Epithelial cell of esophagus (primary cell): Measurements from ENCODE around the gene TPCN2.

ENCODE experiments used
- DNase-seq: peaks from one replicate; pipeline ENCODE4 v3.0.0; 2010; ENCODE audit warnings: low read depth
- H3K4me3 ChIP-seq: 2 replicates; pipeline ENCODE4 v1.5.1; 2011; ENCODE audit warnings: mild to moderate bottlenecking, low read length, control low read depth
- TF ChIP-seq, protein P1 (sequence below): IDR thresholded peaks from 2 replicates; pipeline ENCODE4 v1.5.1; 2011; ENCODE audit warnings: low read depth, mild to moderate bottlenecking, low read length, control low read depth, inconsistent platforms; ENCODE audit not compliant: insufficient read depth; ENCODE audit errors: missing control alignments

Gene TPCN2

DNA sequence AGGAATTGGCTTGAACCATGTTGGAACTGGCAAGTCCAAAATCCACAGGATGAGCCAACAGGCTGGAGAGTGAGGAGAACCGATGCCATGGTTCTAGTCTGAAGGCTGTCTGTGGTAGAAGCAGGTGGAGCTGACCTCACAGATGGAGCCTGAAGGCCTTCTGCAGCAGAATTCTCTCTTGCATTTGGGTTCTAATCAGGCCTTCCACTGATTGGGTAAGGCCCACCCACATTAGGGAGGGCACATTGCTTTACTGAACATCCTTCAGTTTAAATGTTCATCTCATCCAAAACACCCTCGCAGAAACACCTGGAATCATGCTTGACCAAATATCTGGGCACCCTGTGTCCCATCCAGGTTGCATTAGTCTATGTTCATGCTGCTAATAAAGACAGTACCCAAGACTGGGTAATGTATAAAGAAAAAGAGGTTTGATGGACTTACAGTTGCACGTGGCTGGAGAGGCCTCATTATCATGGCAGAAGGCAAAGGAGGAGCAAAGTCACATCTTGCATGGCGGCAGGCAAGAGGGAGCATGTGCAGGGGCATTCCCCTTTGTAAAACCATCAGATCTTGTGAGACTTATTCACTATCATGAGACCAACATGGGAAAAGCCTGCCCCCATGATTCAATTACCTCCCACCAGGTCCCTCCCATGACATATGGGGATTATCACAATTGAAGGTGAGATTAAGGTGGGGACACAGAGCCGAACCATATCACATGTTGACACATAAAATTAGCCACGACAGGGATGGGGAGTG is 122.9 kb downstream of the TPCN2 start:
- no peak for DNase-seq
- TF ChIP-seq, protein P1, sequence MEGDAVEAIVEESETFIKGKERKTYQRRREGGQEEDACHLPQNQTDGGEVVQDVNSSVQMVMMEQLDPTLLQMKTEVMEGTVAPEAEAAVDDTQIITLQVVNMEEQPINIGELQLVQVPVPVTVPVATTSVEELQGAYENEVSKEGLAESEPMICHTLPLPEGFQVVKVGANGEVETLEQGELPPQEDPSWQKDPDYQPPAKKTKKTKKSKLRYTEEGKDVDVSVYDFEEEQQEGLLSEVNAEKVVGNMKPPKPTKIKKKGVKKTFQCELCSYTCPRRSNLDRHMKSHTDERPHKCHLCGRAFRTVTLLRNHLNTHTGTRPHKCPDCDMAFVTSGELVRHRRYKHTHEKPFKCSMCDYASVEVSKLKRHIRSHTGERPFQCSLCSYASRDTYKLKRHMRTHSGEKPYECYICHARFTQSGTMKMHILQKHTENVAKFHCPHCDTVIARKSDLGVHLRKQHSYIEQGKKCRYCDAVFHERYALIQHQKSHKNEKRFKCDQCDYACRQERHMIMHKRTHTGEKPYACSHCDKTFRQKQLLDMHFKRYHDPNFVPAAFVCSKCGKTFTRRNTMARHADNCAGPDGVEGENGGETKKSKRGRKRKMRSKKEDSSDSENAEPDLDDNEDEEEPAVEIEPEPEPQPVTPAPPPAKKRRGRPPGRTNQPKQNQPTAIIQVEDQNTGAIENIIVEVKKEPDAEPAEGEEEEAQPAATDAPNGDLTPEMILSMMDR: no peak

DNA sequence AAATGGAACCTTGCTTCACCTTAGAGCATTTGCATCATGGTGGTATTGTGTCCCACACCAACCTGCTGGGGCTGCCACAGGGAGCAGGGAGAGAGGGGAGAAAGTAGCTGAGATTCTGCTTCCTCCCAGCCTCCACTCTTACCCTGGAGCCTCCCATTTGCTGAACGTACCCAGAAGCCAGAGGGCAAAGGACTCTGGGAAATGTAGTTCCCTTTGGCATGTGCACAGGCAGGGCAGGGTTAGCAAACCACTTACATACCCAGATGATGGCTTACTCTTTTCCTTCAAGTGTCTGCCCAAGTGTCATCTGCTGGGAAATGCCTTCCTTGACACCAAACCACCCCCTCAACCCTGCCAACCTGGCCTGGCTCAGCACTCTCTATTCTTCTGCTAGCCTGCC is 123.9 kb downstream of the TPCN2 start:
- TF ChIP-seq, protein P1: no peak
- H3K4me3 ChIP-seq: no peak overlapping the region
- DNase-seq: peak; percentile 45

More for the DNA sequence above, 122.9 kb downstream of the TPCN2 start:
- H3K4me3 ChIP-seq: no peak overlapping the region

DNA sequence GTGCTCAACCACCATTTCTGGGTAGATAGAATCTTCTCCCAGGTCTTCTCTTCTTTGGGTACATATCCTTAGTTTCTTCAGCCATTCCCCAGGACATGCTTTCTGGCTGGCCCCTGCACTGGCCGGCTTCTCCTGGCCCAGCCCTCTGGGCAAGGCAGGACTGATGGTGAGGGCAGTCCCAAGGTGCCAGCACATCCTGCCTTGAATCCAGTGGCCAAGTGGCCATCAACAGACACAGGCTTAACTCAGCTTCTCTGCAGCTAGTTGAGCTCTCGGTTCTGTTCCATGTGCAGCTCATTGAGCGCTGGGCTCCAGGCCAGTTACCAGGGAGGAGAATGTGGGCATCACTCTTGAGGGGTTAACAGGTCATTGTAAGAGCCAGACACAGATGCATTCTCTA is 124.6 kb downstream of the TPCN2 start:
- TF ChIP-seq, protein P1: no peak
- H3K4me3 ChIP-seq: no peak overlapping the region
- DNase-seq: no peak

DNA sequence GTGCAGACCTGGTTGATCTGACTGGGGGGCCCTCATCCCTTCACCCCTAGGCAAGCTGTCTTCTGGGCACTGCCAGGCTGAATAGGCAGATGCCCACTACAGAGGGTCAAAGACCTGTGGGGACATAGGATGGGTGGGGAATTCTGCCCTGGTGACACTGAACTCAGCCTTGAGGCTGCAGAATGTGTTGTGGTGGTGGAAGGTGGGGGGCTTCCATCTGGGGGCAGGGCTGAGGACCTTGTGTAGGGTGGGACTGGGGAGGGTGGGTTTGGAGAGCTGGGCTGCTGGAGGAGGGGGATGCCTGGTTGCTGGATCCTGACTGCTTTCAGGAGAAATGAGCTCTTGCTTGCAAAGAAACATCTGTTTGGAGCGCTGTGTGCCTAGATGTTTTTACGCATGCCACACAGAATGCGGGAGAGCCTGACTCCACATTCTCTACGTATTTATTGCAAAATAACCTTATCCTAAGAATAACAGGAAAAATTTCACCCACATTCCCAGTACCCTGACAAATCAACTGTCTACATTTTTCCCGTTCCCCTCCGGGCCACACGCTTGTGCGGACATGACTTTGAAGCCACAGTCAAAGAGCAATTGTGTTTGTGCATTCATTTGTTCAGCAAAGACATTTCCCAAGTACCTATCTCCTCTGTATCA is 125.3 kb downstream of the TPCN2 start:
- peak; percentile 95 for DNase-seq
- no peak overlapping the region for H3K4me3 ChIP-seq
- TF ChIP-seq, protein P1: no peak

DNA sequence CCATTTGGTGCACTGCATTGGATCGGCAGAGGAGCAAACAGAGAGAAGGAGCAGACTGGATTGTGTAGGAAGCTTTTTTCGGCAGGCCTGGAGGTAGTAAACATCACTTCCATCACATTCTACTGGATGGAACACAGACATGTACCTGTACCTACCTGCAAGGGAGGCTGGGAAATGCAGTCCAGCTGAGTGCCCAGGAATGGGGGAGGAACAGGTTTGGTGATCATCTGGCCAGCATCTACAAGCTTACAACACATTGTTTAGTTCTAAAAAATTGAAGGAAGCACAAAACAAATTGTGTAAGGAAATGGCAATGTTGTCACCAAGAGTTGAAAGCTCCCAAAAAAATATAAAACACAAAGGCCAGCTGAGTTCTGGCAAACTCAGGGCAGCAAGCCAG is 126.1 kb downstream of the TPCN2 start:
- DNase-seq: peak; percentile 41
- TF ChIP-seq, protein P1: no peak
- no peak overlapping the region for H3K4me3 ChIP-seq

DNA sequence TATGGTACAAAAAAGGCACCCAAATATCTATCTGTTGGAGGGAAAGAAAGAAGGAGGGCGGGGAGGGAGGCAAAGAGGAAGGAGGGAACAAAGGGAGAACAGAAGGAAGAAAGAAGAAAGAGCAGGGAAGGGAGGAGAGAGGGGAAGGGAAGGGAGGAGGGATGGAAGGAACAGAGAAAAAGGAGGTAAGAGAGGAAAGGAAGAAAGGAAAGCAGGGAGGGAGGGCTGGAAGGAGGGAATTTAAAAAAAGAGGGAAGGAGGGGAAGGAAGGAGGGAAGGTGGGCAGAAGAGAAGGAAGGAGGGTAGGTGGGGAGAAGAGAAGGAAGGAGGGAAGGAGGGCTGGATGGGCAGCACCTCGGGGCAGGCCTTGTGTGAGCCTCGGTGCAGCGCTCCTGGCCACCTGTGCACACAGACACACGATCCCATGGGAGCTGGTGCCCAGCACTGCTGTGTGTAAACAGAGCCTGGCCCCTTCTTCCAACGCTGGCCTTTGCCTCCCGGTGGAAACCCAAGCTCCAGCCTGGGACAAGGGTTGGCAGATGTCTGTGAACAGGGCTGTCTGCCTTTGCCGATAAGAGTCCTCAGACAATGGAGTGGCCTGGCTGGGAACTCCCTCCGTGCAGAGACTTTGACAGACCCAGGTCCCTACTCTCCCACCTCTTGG is 130.2 kb downstream of the TPCN2 start:
- DNase-seq: no peak
- no peak overlapping the region for H3K4me3 ChIP-seq
- TF ChIP-seq, protein P1: no peak

DNA sequence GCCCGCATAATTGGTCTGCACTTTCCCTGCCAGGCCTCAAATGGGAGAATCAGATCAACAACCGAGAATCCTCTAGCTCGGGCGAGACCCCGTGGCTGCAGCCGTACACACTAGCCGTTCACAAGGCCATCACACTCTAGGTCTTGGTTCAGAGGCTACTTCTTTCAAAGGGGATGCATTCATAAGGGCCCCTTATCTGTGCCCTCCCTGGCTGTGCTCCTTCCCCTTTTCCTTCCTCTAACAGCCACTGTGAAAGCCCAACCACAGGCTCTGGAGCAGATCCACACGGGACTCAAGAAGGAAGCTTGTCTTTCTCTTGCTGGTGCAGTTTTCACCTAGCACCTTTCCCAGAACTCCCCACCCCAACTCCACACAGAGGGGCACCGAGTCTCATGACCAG is 131.5 kb downstream of the TPCN2 start:
- TF ChIP-seq, protein P1: no peak
- no peak for DNase-seq
- no peak overlapping the region for H3K4me3 ChIP-seq
